IPS-18a (cell line): Measurements from ENCODE around the gene AMFR.

Experiments used
- H3K27ac ChIP-seq: one replicate; pipeline ENCODE4 v1.5.1; 2013; ENCODE audit warnings: low read length
- H3K27me3 ChIP-seq: one replicate; pipeline ENCODE4 v1.6.1; 2013; ENCODE audit warnings: mild to moderate bottlenecking, low read length; ENCODE audit not compliant: control insufficient read depth, insufficient read depth
- H3K36me3 ChIP-seq: one replicate; pipeline ENCODE4 v1.6.1; 2013; ENCODE audit warnings: low read depth, low read length; ENCODE audit not compliant: control insufficient read depth
- H3K4me1 ChIP-seq: one replicate; pipeline ENCODE4 v1.6.1; 2013; ENCODE audit warnings: low read depth, low read length; ENCODE audit not compliant: control insufficient read depth
- H3K4me3 ChIP-seq: one replicate; pipeline ENCODE4 v1.5.1; 2013; ENCODE audit warnings: low read length
- H3K9ac ChIP-seq: one replicate; pipeline ENCODE4 v1.6.1; 2013; ENCODE audit warnings: mild to moderate bottlenecking, low read length, moderate library complexity
- H3K9me3 ChIP-seq: one replicate; pipeline ENCODE4 v1.6.1; 2013; ENCODE audit warnings: low read depth, low read length; ENCODE audit not compliant: control insufficient read depth

The AMFR gene

DNA sequence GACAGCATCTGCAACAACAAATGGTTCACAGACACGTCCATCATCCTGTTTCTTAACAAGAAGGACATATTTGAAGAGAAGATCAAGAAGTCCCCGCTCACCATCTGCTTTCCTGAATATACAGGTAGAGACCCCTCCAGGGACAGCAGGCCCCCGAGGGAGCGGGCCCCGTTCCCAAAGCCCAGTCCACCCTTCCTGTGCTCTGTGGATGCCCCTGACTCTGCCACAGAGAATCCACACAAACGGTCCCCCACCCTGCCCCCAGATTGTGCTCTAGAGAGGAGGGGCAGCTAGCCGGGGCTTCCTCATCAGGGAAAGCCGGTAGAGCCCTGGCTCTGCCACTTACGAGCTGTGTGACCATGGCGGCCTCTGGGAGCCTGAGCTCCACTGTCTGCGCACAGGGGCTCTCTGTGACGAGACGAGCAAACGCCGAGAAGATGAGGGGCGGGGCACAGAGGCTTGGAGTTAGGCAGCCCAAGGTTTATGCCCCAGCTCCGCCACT, 84.4 kb downstream of the AMFR start:
- no peak overlapping the region for H3K27ac ChIP-seq
- no peaks in the 10 kb centered on the region for H3K4me1 ChIP-seq
- no peak overlapping the region for H3K9ac ChIP-seq
- no peaks in the 10 kb centered on the region for H3K36me3 ChIP-seq
- H3K9me3 ChIP-seq: no peaks in the 10 kb centered on the region
- no peaks in the 10 kb centered on the region for H3K27me3 ChIP-seq
- no peak overlapping the region for H3K4me3 ChIP-seq

DNA sequence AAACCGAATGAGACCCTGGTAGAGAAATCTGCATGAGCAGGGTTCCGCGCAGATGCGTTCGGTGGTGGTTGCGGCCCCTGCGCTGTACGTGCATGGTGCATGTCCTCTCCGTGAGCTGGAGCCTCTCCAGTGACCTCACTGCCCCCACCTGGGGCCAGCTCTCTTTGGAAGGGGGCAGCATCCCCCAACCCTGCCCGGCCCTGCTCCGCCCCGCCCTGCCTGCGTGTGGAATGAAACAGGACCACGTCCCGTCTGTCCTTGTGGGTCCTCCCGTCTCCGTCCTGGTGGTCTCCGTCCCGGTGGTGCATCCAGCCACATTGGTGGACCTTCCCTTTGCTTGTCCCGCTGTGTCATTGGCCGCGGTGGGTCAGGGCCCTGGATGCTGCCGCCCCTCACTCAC, 84.9 kb downstream of the AMFR start:
- no peaks in the 10 kb centered on the region for H3K27me3 ChIP-seq
- H3K4me1 ChIP-seq: no peaks in the 10 kb centered on the region
- no peaks in the 10 kb centered on the region for H3K9me3 ChIP-seq

DNA sequence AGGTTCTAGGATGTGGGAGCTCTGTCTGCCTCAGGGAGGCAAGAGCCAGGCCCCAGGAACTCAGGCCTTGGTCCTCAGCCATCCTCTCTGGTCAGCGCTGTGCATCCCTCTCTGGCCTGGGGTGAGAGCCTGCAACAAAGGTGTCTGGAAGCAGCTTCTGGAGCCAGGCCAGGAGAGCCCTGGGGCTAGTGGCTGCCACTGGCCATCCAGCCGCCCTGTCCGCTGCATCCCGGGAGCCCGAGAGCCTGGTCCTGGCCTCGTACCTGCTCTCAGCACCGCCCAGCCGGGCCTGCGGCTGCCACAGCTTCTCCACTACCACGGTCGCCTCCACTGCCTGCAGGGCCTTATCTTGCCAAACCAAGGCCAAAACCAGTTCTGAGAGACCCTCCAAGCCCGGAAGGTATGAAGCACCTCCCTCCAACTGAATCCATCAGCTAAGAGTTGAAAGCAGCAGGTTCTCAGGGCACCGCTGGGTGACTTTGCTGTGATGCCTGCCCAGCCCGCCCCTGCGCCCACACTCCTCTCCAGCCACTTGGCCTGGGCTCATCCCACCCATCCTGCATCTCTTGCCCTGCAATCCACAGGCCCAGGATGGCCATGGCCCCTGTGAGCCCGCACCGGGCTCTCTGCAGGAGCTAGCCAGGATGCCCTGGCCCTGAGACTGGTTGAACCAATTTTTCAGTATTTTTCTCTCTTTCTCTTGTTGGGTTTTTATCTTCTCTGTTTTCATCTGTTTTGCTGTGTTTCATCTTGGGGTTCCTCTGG, 85.7 kb downstream of the AMFR start:
- H3K4me1 ChIP-seq: no peaks in the 10 kb centered on the region

More for the DNA sequence above, 84.9 kb downstream of the AMFR start:
- Histone ChIP-seq H3K36me3 (no peaks in the 10 kb centered on the region), H3K4me3 (no peak overlapping the region), H3K9ac (no peak overlapping the region), H3K27ac (no peak overlapping the region)

DNA sequence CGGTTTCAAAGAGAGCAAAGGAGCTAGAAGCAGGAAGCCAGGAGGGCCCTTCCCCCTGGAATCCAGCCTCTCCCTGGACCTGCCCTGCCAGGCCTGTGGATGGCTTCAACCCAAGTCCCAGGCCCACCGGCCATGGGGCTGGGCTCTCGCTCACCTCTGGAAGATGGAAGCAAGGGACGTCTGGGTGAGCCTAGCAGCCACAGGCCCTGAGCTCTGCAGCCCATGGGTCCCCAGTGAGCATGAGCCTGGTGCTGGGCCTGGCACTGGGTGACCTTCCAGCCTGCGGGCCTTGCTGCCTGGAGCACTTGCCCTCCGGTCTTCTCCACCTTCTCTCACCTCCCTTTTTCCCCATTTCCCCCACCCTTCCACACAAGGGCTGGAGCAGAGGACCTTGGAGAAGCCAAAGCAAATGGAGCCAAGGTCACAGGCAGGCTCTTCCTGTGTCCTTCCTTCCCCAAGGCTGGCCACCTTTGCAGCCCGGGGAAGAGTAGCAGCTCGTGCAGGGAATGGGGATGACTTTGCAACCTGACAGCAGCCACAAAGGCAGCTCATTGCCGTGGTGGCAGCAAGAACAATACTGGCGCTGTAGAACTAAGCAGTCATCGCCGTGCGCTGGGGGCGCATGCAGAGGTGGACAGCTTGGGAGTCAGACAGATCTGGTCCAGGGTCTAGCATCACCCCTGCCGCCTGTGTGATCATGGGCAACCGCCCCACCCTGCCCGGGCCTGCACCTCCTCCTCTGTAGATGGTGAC, 86.6 kb downstream of the AMFR start:
- no peaks in the 10 kb centered on the region for H3K27me3 ChIP-seq
- H3K36me3 ChIP-seq: no peaks in the 10 kb centered on the region
- no peaks in the 10 kb centered on the region for H3K9me3 ChIP-seq
- no peak overlapping the region for H3K9ac ChIP-seq
- no peak overlapping the region for H3K27ac ChIP-seq
- H3K4me1 ChIP-seq: no peaks in the 10 kb centered on the region
- no peak overlapping the region for H3K4me3 ChIP-seq

More for the DNA sequence above, 85.7 kb downstream of the AMFR start:
- Histone ChIP-seq H3K9me3 (no peaks in the 10 kb centered on the region), H3K36me3 (no peaks in the 10 kb centered on the region), H3K4me3 (no peak overlapping the region), H3K27ac (no peak overlapping the region), H3K27me3 (no peaks in the 10 kb centered on the region), H3K9ac (no peak overlapping the region)

DNA sequence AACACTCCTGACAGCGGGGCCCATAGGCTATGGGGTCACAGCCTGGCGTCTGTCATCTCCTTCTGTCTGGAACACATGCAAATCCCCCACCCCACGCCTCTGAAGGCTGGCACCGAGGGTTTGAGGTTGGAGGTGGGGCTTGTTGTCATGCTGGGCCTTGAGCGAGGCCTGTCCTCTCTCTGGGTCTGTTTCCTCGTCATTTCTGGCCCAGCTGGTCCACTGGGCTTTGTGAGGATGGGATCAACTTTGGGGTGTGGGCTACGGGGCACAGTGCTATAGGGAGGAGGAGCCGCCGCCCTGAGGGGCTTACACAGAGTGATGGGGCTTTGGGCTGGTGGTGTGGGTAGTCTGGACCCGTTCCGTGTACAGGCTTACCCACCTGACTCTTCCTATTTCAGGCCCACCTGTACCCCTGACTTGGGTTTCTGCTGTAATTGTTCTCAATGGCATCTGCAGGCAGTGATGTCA, 87.5 kb downstream of the AMFR start:
- Histone ChIP-seq H3K27me3 (no peaks in the 10 kb centered on the region), H3K4me3 (no peak overlapping the region), H3K9ac (no peak overlapping the region), H3K27ac (no peak overlapping the region), H3K9me3 (no peaks in the 10 kb centered on the region), H3K4me1 (no peaks in the 10 kb centered on the region), H3K36me3 (no peaks in the 10 kb centered on the region)

DNA sequence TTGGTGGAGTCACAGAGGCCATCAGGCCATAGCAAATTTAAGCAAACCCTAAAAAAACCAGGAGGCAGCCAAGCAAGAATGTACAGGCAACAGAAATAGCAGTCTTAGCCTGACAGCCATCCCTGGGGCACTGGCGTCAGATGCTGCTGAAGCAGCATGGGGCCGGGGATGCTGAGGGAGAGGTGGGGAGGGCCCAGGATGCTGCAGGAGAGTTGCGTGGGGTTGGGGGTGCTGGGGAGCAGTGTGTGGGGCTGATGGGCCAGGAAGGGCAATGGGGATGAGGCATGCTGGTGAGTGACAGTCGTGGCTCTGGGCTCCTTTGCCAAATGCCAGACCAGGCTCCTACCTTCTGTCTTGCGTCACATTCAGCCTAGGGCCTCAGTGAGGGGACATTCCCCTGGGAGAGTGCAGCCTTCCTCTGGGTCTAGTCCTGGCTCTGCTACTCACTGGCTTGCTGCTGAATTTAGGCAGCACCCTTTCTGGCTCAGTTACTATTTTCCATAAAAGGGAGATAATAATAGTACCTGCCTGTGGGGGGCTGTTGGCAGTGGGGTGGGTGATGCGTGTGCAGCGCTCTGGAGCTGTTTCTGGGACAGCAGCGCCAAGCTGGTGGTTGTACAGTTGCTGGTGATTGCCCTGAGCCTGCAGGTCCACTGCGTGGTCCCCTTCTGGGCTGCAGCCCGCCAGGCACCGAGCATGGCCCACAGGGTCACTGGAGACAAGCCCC, 88.1 kb downstream of the AMFR start:
- no peaks in the 10 kb centered on the region for H3K36me3 ChIP-seq
- H3K4me1 ChIP-seq: no peaks in the 10 kb centered on the region
- no peak overlapping the region for H3K4me3 ChIP-seq
- H3K27me3 ChIP-seq: no peaks in the 10 kb centered on the region
- H3K27ac ChIP-seq: no peak overlapping the region
- H3K9ac ChIP-seq: no peak overlapping the region
- no peaks in the 10 kb centered on the region for H3K9me3 ChIP-seq

DNA sequence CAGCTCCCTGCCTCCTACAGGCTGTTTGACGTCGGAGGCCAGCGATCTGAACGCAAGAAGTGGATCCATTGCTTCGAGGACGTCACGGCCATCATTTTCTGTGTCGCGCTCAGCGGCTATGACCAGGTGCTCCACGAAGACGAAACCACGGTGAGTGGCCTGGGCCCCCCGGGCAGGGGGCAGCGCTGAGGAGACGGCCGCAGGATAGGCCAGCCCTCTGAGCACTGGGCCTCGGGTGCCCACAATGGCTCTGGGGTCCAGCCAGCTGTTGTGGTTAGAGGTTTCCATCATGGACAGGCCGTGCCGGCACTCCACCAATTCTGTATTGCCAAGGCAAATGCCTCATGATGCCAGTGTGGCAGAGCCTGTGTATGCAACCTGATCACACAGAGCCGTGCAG, 88.6 kb downstream of the AMFR start:
- no peaks in the 10 kb centered on the region for H3K9me3 ChIP-seq
- H3K9ac ChIP-seq: no peak overlapping the region
- H3K27ac ChIP-seq: no peak overlapping the region
- no peaks in the 10 kb centered on the region for H3K27me3 ChIP-seq
- H3K4me1 ChIP-seq: no peaks in the 10 kb centered on the region
- no peaks in the 10 kb centered on the region for H3K36me3 ChIP-seq
- H3K4me3 ChIP-seq: no peak overlapping the region

DNA sequence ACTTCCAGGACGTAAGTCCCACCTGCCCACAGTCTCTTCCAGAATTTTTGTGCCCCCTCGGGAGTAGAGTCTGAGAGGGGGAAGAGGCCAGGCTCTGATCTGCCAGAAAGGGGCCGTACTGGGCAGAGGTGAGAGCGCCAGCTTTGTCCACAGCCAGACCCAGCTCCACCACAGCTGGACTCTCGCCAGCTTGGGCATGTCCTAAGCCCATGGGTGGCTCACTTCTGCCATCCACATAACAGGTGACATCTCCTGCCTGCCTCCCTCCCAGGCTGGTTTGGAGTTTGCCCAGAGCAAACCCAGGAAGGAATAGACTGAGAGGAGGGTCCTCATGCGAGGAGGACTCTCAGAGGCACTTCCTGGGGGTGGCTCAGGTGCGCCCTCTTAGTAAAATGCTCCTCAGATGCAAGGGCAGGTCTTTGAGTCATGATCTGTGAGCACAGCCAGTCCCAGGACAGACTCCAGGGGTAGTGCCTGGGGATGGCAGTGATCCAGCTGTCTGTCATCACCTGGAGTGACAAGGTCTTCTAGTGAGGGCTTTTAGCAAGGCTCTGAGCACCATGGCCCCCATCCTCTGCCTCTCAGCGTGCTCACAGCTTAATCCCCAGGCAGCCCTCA, 89.2 kb downstream of the AMFR start:
- no peaks in the 10 kb centered on the region for H3K9me3 ChIP-seq
- no peak overlapping the region for H3K4me3 ChIP-seq
- no peaks in the 10 kb centered on the region for H3K4me1 ChIP-seq
- no peaks in the 10 kb centered on the region for H3K36me3 ChIP-seq
- no peak overlapping the region for H3K9ac ChIP-seq
- H3K27ac ChIP-seq: no peak overlapping the region
- H3K27me3 ChIP-seq: no peaks in the 10 kb centered on the region

DNA sequence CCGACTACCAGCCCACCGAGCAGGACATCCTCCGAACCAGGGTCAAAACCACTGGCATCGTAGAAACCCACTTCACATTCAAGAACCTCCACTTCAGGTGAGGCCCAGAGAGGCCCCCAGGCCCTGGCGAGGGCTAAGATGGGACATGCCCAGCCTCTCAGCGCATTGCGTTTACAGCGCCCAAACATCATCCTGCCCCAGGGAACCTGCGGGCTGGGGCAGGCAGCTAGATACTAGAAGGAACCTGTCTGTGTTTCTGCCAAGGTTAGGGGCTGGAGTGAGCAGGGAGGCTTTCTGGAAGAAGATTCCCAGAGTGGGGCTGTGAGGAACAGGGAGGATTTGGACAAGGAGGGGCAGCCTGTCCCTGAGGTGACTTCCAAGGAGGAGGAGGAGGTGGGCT, 90.6 kb downstream of the AMFR start:
- no peaks in the 10 kb centered on the region for H3K27me3 ChIP-seq
- no peaks in the 10 kb centered on the region for H3K36me3 ChIP-seq

DNA sequence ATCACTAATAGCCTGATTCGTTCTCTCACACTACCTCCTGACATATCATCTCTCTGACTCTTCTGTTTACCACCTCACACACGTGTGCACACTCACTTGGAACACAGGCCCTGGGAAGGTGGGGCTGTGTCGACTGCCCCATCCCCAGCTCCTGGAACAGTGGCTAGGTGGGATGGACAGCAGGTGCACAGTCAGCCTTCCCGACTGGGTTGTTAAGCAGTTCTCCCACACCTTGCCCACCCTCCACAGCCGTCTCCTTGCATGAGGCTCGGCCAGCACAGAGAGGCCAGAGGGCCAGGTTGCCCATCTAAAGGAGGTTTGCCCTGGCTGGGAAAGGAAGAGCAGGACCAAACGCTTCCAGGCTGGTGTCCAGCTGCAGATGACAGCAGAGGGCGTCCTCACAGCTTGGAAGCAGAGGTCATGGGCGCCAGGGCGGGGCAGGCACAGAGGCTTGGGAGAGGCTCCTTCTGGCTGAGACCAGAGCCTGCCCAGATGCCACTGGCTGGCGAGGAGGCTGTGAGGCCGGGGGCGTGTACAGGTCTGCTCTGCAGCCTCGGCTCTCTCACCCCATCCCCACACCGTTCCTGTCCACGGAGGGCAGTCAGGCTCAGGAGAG, 92.8 kb downstream of the AMFR start:
- H3K9ac ChIP-seq: no peak overlapping the region
- no peaks in the 10 kb centered on the region for H3K4me1 ChIP-seq
- H3K27ac ChIP-seq: no peak overlapping the region
- no peaks in the 10 kb centered on the region for H3K36me3 ChIP-seq
- no peak overlapping the region for H3K4me3 ChIP-seq
- no peaks in the 10 kb centered on the region for H3K9me3 ChIP-seq
- H3K27me3 ChIP-seq: no peaks in the 10 kb centered on the region

More for the DNA sequence above, 90.6 kb downstream of the AMFR start:
- Histone ChIP-seq H3K9me3 (no peaks in the 10 kb centered on the region), H3K27ac (no peak overlapping the region), H3K9ac (no peak overlapping the region), H3K4me3 (no peak overlapping the region), H3K4me1 (no peaks in the 10 kb centered on the region)

DNA sequence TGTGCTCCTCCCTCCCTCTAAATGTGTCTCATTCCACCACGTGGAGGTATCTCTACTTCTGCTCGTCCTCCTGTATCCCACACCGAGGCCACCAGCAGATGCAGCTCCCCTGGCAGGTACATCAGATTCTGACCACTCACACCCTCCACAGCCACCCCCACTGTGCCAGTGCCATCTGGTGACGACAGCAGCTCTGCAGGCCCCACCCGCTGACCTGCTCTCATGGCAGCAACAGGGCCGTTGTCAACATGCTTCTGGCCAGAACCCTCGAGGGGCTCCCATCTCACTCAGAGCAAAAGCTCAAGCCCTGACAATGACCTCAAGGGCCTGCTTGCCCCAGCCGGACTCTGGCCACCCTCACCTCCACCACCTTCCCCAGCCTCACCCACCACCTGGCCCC, 93.4 kb downstream of the AMFR start:
- Histone ChIP-seq H3K9ac (no peak overlapping the region), H3K27me3 (no peaks in the 10 kb centered on the region), H3K9me3 (no peaks in the 10 kb centered on the region), H3K4me3 (no peak overlapping the region), H3K27ac (no peak overlapping the region), H3K4me1 (no peaks in the 10 kb centered on the region), H3K36me3 (no peaks in the 10 kb centered on the region)
